UCSD-AML1 (cell line): ENCODE data around the gene CLEC18A.
"Not testable (repeated sequence)": the region's sequence is repeated elsewhere in the genome, so short reads cannot be mapped to it uniquely, and the experiment has no call there.

ENCODE experiments used
- DNase-seq: peaks from one replicate; lab custom pipeline; 2025; ENCODE audit not compliant: unreplicated experiment; lab: John Stamatoyannopoulos, UW

CLEC18A gene

GRCh38 chr16:69951017-69951671 lies at the start of gene CLEC18A:
Gene CLEC18A, plus strand, starts transcription at chr16:69951334. Its CDS starts 33 bp downstream, at chr16:69951367.
- DNase-seq, result not testable (repeated sequence)

- no peak for DNase-seq
These were observed 47.2 kb upstream of the CLEC18A start for GRCh38 chr16:69903865-69904415.

- DNase-seq, result no peak
These were observed 46.5 kb upstream of the CLEC18A start for GRCh38 chr16:69904495-69905170.

- no peak for DNase-seq
These were observed 46.0 kb upstream of the CLEC18A start for GRCh38 chr16:69905171-69905555.

GRCh38 chr16:69906838-69907401 lies 44.2 kb upstream of the CLEC18A start:
- no peak for DNase-seq

GRCh38 chr16:69909043-69909442 lies 42.1 kb upstream of the CLEC18A start:
- no peak for DNase-seq

- DNase-seq, result no peak
These were observed 41.4 kb upstream of the CLEC18A start for GRCh38 chr16:69909760-69910159.

- DNase-seq, result no peak
These were observed 40.2 kb upstream of the CLEC18A start for GRCh38 chr16:69910964-69911363.

- no peak for DNase-seq
These were observed 34.7 kb upstream of the CLEC18A start for GRCh38 chr16:69916462-69916861.

GRCh38 chr16:69917311-69917710 lies 33.8 kb upstream of the CLEC18A start:
- no peak for DNase-seq

GRCh38 chr16:69917739-69918138 lies 33.4 kb upstream of the CLEC18A start:
- no peak for DNase-seq

GRCh38 chr16:69918241-69918640 lies 32.9 kb upstream of the CLEC18A start:
- DNase-seq, result no peak

- no peak for DNase-seq
These were observed 30.0 kb upstream of the CLEC18A start for GRCh38 chr16:69921127-69921526.

- no peak for DNase-seq
These were observed 28.9 kb upstream of the CLEC18A start for GRCh38 chr16:69922200-69922599.

GRCh38 chr16:69924041-69924775 lies 26.9 kb upstream of the CLEC18A start:
- no peak for DNase-seq

- DNase-seq, result no peak
These were observed 26.4 kb upstream of the CLEC18A start for GRCh38 chr16:69924777-69925191.

GRCh38 chr16:69925311-69925710 lies 25.8 kb upstream of the CLEC18A start:
- DNase-seq, result no peak

GRCh38 chr16:69926241-69926640 lies 24.9 kb upstream of the CLEC18A start:
- no peak for DNase-seq

GRCh38 chr16:69927056-69927757 lies 23.9 kb upstream of the CLEC18A start:
- DNase-seq, result no peak

GRCh38 chr16:69928856-69929400 lies 22.2 kb upstream of the CLEC18A start:
- DNase-seq, result no peak
